ENCODE results near the gene GAN. TPM values are rescaled to one million over a fixed set of nuclear protein-coding genes. Genes with fewer than 3 reads are reported as not detected.

Gene GAN
- total and polyA plus RNA-seq, 9 of the 15 experiments (the other 6 are each of a cell fraction or from before 2014, with no cell fraction given) = 0.83 to 15.1 (median 5.2) TPM

DNA sequence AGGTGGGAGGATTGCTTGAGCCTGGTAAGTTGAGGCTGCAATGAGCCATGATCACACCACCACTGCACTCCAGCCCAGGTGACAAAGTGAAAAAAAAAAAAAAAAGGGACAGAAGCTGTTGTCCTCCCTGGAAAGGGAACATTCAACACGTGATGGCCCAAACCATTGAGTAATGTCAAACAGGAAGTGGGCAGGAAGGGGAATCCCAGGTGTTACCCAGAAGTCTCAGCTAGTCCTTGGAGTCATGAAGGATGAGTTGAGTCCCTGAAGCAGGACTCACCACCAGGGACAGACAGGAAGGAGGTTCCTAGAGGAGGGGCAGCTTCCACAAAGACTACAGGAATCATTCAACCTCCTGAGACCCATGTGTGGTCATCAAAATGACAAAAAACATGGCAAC, 110.0 kb downstream of the GAN start (continued):
- TF ChIP-seq ZNF384 (IDR thresholded peaks at IDR 0.05; ENCODE audit: low read depth, low read length) = peak; percentile 57
- no peak for TF ChIP-seq SRSF1 (IDR thresholded peaks at IDR 0.05; ENCODE audit: low read depth, low read length)
- TF ChIP-seq ZBTB7A (IDR thresholded peaks at IDR 0.05; ENCODE audit: borderline replicate concordance, control insufficient read depth, low read depth, low read length) = no peak
- no peak for TF ChIP-seq KAT7 (CRISPR knock-in tag; IDR thresholded peaks at IDR 0.05; ENCODE audit: borderline replicate concordance)
- TF ChIP-seq MTA1 (IDR thresholded peaks at IDR 0.05; ENCODE audit: borderline replicate concordance) = no peak
- no peak for TF ChIP-seq NUFIP1 (IDR thresholded peaks at IDR 0.05; ENCODE audit: partially characterized antibody)
- TF ChIP-seq, protein P1, sequence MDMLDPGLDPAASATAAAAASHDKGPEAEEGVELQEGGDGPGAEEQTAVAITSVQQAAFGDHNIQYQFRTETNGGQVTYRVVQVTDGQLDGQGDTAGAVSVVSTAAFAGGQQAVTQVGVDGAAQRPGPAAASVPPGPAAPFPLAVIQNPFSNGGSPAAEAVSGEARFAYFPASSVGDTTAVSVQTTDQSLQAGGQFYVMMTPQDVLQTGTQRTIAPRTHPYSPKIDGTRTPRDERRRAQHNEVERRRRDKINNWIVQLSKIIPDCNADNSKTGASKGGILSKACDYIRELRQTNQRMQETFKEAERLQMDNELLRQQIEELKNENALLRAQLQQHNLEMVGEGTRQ (CRISPR knock-in tag; IDR thresholded peaks at IDR 0.05) = peak; percentile 48; the same call in 1 of the 2 replicates
- TF ChIP-seq MTF1 (CRISPR knock-in tag; IDR thresholded peaks at IDR 0.05; ENCODE audit: borderline replicate concordance) = no peak
- no peak for TF ChIP-seq CC2D1A (IDR thresholded peaks at IDR 0.05)
- no peak for TF ChIP-seq ZNF695 (CRISPR knock-in tag; IDR thresholded peaks at IDR 0.05)
- TF ChIP-seq RAD51 (IDR thresholded peaks at IDR 0.05; ENCODE audit: borderline replicate concordance, low read depth) = peak; percentile 44; the same call in 1 of the 2 replicates
- no peak for TF ChIP-seq SRSF9 (IDR thresholded peaks at IDR 0.05; ENCODE audit: borderline replicate concordance, low read depth, low read length)
- no peak for TF ChIP-seq KDM4B (IDR thresholded peaks at IDR 0.05; ENCODE audit: borderline replicate concordance in 2 of 2, low read depth in 1 of 2)
- TF ChIP-seq FOXK1 (CRISPR knock-in tag; IDR thresholded peaks at IDR 0.05; ENCODE audit: borderline replicate concordance) = no peak
- peak; percentile 28; the same call in 1 of the 2 replicates for TF ChIP-seq ZNF175 (CRISPR knock-in tag; IDR thresholded peaks at IDR 0.05; ENCODE audit: low read depth)
- peak; percentile 29; the same call in 1 of the 2 replicates for TF ChIP-seq CEBPB (tag; IDR thresholded peaks at IDR 0.05)
